ENCODE data around the gene ASIC1. TPM values are rescaled to one million over a fixed set of nuclear protein-coding genes. Genes with fewer than 3 reads are reported as not detected.

Gene ASIC1
- total and polyA plus RNA-seq, 2 of the 13 experiments (the other 11 are each of a cell fraction or from before 2014, with no cell fraction given) = 0.44 to 1.5 TPM

GRCh38 chr12:50057000-50057841, at the start of gene ASIC1 (continued):
- peak; percentile 64 for TF ChIP-seq UBTF (CRISPR knock-in tag; IDR thresholded peaks at IDR 0.05)
- no peak for TF ChIP-seq CERS6 (CRISPR knock-in tag; IDR thresholded peaks at IDR 0.05)
- TF ChIP-seq ZBTB14 (CRISPR knock-in tag; IDR thresholded peaks at IDR 0.05) = peak; percentile 88
- no peak for TF ChIP-seq CCAR2 (optimal IDR thresholded peaks at IDR 0.05; ENCODE audit: low read depth, low read length)
- no peak for TF ChIP-seq FOXP1 (IDR thresholded peaks at IDR 0.05)
- TF ChIP-seq FOXP1 (CRISPR knock-in tag; IDR thresholded peaks at IDR 0.05) = no peak
- no peak for TF ChIP-seq TCF12 (IDR thresholded peaks at IDR 0.05)
- no peak for TF ChIP-seq TCF12 (CRISPR knock-in tag; IDR thresholded peaks at IDR 0.05)
- TF ChIP-seq AGO2 (optimal IDR thresholded peaks at IDR 0.05; ENCODE audit: low read depth, low read length) = no peak
- TF ChIP-seq MEIS1 (CRISPR knock-in tag; IDR thresholded peaks at IDR 0.05; ENCODE audit: borderline replicate concordance) = 0 out of 2 replicates have a peak, but pooled peaks have one; percentile 49
- TF ChIP-seq ZNF543 (CRISPR knock-in tag; IDR thresholded peaks at IDR 0.05) = 0 out of 2 replicates have a peak, but pooled peaks have one; percentile 48
- TF ChIP-seq GLMP (CRISPR knock-in tag; IDR thresholded peaks at IDR 0.05; ENCODE audit: borderline replicate concordance) = no peak
- TF ChIP-seq SRSF1 (optimal IDR thresholded peaks at IDR 0.05; ENCODE audit: low read depth, low read length) = no peak
- TF ChIP-seq ZKSCAN1 (IDR thresholded peaks at IDR 0.05; ENCODE audit: low read length) = no peak
- no peak for TF ChIP-seq RELA (CRISPR knock-in tag; IDR thresholded peaks at IDR 0.05)
- TF ChIP-seq ZBTB25 (CRISPR knock-in tag; IDR thresholded peaks at IDR 0.05) = no peak

Measured in HepG2 (cell line).